Fibroblast of skin of right quadriceps (primary cell): ENCODE measurements around the gene ZNF516.
"Not testable (repeated sequence)": the region's sequence is repeated elsewhere in the genome, so short reads cannot be mapped to it uniquely, and the experiment has no call there.

ENCODE experiments used
- DNase-seq: peaks from one replicate; pipeline ENCODE4 v3.0.0-alpha.2; 2013

The ZNF516 gene

DNA sequence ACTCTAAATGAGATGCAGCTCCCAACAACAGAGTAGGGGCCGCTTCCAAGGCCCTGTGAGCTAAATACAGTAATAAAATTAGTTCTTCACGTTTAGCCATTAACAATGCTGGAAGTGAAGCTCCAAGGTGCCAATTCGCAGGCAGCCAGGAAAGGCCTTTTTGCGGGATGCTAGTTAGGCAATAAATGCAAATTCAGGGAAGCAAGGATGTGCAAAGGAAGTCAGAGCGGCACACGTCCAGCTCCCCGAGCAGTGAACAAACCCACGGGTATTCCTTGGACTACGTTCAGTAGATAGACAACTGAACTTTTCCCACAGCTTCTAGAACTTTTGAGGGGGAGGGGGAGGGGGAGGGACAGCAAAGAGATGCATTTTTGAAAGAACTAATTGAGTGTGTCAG lies 6.9 kb downstream of the ZNF516 start:
- peak; percentile 50 for DNase-seq

DNA sequence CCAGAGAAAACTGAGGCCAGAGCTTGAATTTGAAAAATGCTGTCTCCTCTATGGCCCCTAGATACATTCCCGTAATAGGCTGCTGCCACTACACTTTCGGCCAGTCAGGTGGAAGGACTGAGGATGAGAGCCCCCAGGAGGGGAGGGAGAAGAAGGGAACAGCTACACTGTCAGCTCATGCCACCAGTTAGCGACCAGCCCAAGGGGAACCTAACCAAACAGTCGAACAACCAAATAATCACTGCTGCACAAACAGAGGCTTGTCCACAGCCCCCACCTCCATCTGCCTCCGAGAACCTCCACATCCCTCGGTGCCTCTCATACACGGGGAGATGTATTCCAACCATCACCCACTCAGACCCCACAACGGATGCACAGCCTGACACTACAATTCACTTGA lies 7.3 kb downstream of the ZNF516 start:
- DNase-seq = no peak

DNA sequence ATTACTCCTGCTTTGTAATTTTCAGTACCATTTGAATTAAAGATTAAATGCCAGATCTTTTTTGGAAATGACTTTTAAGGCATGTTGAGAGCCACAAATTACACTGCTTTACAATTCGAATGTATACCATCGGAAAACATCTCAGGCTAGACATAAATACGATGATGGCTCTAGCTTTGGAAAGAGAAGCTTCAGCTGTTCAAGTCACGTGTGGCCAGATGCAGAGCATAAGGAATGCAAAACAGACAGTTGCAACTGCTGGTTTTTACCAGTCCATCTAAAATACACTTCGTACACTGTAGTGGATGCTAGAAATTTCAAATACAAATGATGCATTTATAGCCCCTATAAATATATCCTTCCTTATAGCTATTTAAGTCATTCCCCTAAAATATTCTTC lies 8.0 kb downstream of the ZNF516 start:
- DNase-seq = no peak

DNA sequence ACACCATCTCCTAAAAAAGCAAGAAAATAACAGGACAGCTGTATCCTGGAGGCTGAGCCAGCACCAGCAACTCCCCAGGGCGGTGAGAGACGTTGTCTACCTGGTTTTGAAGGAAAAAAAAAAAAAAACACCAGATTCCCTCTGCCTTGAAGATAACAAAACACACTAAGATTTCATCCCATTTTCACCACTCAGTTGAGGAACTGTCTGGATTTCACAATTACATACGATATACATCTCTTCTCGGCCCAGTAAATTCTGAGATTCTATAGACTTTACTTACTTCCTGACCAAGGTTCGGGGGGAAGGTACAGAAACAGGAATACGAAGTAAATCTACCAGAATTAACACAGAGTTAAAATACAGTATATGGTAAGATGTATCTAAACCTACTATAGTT lies 8.5 kb downstream of the ZNF516 start:
- DNase-seq = no peak

DNA sequence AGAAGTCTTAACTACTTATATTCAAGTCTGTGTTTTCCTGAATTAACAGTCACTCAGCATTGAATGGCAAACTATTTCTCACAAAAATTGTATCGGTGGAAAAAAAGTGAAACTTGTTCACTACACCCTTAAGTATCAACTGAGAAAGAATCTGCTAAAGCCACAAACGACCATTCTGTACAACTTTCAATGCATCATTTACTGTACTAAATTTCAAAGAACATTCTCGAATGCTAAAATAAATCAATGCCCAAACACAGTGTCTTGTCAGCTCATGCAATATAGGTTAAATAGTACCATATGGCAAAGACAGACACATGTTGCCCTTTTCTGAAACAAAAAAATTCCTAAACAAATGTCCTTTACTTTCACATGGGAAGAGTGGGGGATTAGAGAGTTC lies 9.0 kb downstream of the ZNF516 start:
- peak; percentile 68 for DNase-seq

DNA sequence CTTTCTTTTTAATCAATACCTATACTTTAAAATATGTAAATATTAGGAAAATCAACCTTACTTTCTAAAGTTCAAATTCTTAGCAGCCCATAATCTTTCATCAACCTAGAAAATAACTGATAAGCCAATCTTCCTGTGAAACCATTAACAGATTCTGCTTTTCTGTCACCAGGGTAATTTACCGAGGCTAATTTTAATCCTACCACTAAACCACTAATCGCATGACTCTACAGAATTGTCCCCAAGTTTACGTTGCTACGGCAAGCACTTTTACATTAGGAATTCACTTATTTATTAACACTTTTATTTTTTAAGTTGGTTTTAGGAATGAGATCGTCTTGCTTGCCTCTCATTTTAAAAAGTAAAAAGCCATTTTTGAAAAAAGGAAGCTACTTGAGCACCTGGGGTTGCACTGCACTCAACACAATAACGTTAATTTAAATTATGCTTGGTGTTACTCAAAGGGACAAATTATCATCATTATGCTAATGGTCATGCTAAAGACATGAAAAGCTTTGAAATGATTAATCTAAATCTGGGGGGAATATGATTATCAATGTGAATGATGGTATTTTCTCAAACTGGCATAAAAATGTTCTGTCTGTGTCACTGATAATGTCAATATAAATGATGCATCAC lies 10.2 kb downstream of the ZNF516 start:
- DNase-seq = no peak

DNA sequence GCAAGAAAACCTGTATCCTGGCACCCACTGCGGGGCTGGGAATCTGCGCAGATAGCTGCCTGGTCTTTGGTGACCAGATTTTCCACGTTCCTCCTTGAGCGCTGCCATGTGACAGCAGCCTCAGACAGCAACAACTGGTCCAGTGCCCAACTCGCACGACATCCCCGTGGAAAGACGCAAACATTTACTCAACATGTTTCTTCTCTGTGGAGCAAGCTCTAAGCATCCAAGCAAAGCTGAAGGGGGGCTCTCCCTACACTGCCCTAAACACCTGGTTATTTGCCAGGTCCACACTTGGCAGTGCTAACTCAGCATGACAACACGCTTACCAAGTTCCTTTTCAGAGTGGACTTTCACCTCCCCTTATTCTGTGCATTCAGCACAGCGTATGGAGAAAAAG lies 11.3 kb downstream of the ZNF516 start:
- no peak for DNase-seq

DNA sequence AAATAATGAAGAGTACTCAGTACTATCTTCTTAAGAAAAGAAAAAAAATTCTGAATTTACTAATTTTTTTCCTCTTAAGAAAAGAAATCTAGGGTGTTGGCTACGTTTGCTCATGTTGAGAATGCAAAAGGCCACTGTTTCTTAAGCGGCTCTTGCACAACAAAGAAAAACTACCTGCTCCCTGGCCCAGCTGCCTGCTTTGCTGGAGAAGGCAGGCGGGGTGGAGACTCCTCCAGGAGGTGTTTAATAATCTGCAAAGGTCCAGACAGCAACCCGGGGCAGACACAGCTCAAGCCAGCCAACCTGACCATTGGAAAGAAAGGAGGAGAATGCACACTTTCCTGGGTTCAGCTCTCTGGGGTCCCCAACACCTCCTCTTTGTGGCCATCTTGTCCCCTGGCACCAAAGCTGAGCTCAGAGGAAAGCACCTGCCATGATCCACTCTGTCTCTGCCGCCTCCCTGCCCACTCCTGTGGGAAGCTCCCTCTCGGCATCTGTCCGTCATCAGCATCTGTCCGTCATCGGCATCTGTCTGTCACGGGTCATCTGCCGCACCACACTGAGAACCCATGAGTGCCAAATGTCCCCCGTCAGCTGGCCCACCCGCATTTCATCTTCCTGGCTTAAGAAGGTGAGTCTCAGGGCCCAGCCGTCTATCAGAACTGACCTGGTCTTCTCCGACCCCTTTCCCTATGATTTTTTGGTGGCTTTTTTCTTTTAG lies 11.9 kb downstream of the ZNF516 start:
- DNase-seq = no peak

DNA sequence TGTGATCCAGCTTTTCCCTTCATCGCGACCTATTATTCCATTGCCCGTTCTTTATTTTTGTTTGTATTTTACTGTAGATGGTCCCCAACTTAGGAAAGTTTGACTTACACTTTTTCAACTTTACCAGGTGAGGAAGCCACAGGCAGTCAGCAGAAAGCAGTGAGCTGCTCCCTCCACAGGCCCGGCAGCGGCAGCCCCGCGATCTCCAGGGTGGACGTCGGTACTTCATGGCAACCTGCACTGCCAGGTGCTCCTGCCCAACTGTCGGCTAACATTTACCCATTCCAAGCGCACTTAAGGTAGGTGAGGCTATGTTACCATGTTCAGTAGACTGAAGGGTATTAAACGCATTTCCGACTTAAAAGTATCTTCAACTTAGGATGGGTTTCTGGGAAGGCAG lies 12.8 kb downstream of the ZNF516 start:
- DNase-seq = no peak

DNA sequence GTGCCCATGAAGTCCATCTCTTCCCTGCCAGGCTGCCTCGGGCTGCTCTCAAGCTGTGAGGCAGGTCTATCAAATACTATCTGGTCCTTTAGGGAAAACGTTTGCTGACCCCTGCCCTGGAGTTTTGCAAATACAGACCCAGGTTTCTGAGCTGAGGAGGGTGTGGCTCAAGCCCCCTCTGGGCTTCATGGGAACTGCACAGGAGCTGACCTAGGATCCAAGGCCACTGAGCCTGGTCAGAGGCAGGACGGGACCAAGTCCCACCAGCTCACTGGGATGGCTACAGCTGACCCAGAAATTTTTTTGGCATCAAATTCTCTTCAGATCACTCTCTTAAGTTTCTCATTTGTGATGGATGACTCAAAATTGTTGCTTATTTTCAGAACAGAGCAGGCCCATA lies 14.1 kb downstream of the ZNF516 start:
- no peak for DNase-seq

DNA sequence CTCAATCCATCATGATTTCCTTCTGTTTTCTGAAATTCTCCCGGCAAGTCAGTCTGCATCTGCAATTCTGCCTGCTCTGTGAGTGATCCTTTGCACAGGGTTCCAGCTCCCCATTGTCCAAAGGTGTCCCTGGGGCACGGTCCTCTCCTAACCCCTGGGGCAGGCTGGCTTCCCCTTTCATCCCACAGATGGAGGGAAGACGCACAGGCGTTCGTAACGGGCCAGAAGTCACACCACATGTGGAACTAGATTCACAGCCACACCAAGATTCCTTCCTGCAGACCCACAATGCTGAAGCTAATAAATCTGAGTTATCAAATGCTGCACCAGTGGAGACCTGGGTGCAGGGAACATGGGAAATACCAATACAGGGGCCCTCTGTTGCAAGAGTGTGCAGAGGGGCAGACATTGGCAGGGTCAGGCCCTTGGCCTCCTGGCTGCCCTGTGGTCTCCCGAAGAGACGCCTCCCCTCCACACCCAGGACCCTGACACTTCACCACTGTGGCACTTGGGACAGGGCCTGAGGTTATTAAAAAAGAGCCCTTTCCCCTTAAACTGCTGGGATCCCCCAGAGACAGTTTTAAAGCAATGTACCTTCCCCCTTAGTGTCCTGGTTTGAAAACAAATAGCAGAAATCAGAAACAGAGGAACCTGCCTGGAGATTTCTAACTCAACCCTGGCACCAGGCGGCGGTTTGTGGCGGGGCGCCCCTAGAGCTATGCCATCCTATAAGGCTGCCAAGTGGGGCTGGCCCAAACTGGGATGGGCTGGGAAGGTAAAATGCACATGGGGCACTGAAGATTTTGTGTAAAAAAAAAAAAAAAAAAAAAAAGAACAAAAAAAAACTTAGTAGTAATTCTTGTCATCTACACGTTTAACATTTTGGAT lies 15.4 kb downstream of the ZNF516 start:
- no peak for DNase-seq

DNA sequence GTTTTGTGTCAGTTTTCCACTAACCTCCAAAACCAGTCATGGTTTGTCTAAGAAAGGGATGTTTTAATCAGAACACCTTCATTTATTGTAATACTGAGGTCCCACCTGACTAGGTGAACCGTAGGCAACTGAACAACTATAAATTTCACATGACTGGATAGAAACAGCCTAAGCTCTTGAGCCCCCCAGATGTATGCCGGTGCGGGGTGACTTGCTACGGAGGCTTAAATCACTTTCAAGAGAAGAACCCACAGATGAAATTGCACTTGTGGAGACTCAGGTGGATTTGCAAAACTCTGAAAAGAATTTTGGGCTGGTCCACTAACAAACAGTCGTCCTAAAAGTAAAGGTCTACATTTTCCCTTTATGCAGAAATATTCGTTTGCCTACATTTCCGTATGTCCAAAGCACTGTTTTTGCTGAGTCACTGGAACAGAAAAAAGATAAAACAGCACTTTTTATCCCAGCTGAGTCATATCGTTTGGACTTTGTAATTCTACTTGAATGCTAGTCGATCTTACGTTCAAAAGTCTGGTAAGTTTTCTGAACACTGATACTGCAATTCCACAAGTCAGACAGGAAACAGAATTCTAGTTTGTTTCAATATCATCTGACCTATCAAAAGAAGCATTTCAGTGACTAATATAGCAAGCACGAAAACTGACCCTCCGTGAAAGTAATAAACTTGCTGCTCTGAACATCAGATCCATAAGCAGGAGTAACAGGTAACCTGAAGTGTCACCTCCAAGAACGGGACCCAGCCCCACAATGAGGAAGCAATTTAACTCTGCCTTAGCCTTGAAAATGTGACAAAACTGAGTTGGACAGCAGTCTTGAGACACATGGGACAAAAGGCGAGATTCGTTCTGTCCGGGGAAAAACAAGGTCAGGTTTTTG lies 18.1 kb downstream of the ZNF516 start:
- peak; percentile 90 for DNase-seq

DNA sequence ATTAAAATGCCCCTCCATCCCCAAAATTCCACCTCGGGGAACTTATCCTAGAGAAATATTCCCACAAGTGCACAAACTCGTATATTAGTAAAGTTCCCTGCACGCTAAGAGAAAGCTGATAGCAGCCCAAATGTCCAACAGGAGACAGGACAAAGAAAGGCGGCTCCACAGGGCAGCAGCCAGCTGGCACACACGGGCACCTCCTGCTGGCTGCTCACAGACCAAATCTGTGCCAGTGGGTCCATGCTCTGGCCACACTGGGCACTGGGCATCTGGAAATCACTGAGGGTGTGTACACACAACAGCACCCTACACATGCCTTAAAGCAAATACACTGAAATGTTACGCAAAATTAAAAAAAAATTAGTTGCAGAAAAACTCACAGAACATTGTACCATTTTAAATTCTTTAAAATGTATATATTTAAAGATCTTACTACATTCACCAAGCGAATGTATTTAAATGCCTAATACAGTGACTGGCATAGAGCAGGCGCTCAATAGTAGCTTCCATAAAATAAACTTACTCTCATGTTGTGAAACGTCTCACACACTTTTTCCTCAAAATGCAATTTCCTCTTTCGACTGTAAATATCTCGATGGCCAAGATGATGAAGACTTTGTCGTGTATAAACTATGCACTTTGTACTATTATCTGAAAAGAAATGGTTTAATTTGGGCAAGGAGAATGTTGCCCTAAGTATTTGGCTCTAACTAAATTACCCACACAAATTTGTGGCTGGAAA lies 19.4 kb downstream of the ZNF516 start:
- DNase-seq = no peak

DNA sequence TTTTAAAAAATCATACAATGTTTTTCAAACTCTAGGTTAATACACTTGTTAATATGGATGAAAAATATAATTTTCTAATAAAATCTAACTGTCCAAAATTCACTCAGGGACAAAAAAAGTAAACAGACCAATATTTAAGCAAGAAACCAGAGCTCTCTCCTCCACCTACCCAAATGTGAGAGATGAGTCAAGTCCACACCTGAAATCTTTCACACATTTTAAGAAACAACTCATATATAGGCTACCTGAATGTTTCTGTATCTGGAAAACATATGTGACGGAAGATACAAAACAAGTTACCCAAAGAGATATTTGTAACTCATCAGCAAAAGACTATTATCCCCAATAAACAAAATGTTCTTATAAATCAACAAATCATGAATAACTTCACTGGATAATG lies 20.2 kb downstream of the ZNF516 start:
- DNase-seq = no peak

DNA sequence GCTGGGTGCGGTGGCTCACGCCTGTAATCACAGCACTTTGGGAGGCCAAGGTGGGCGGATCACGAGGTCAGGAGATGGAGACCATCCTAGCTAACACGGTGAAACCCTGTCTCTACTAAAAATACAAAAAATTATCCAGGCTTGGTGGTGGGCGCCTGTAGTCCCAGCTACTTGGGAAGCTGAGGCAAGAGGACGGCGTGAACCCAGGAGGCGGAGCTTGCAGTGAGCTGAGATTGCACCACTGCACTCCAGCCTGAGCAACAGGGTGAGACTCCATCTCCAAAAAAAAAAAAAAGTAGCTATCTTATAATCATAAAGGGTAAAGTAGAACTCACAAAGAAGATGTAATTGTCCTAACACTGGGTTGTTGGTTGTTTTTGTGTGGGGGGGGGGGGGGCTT lies 21.5 kb downstream of the ZNF516 start:
- DNase-seq = not testable (repeated sequence)

DNA sequence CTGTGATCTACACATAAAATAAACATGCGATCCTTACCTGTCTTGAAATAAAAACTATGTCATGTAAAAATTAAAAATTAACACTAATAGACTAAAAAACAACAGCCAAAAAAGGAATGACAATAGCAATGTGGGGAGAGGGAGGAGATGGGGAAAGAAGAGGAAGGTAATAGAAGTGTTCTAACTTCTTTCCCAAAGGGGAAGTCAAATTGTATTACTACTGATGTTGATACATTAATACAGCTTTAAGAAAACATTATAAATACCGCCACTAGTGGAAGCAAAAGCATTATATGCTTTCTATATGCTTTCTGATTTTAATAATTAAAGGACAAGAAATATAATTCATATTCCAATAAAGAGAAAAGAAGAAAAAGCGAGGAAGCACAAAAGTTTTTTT lies 22.2 kb downstream of the ZNF516 start:
- no peak for DNase-seq

DNA sequence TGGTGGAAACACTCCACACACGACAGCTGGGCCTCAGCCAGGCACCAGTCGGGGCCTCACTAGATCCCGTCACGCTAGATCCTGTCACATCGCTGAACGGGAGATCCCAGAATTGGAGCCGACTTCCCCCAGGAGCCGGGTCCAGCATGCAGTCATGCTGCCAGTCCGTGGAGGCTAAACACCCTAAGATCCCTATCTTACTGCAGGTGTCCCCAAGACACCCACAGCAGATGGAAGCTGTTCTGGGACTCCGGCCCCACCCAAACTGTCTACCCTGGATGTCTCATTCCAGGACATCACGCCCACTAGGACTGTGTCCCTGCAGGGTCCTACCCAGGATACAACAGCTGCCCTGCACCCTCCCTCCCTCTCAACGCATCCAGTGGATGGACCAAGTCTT lies 23.4 kb downstream of the ZNF516 start:
- no peak for DNase-seq

DNA sequence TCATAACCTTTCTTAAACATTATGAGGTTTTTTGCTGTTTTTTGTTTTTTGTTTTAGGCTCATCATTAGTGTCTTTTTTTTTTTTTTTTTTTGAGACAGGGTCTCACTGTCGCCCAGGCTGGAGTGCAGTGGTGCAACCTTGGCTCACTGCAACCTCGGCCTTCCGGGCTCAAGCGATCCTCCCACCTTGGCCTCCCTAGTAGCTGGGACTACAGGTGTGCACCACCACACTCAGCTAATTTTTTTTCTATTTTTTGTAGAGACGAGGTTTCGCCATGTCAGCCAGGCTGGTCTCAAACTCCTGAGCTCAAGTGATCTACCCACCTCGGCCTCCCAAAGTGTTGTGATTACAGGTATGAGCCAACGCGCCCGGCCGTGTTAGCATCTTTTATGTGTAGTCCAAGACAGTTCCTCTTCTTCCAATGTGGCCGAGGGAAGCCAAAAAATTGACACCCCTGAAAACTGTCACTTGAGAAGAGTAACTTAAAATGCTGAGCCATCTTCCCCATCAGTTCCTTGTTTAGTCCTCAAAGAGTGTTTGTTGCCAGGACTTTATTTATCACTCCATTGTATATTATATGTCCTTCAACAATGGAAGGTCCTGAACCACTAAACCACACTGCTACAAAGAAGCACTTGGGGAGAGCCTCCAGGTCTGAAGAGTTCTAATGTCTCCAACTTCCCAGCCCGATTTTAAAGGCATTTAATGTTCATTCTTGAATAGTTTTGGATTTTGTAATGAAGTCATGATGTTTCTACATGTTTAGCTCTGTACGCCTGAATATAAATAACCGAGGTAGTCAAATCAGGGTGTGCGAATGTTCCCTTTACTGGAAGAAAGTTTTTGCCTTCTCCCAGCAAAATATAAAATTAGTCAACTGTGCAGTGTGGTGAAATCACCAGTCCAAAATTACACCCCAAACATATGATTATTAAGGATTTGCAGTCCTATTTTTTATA lies 26.4 kb downstream of the ZNF516 start:
- DNase-seq = peak; percentile 79

DNA sequence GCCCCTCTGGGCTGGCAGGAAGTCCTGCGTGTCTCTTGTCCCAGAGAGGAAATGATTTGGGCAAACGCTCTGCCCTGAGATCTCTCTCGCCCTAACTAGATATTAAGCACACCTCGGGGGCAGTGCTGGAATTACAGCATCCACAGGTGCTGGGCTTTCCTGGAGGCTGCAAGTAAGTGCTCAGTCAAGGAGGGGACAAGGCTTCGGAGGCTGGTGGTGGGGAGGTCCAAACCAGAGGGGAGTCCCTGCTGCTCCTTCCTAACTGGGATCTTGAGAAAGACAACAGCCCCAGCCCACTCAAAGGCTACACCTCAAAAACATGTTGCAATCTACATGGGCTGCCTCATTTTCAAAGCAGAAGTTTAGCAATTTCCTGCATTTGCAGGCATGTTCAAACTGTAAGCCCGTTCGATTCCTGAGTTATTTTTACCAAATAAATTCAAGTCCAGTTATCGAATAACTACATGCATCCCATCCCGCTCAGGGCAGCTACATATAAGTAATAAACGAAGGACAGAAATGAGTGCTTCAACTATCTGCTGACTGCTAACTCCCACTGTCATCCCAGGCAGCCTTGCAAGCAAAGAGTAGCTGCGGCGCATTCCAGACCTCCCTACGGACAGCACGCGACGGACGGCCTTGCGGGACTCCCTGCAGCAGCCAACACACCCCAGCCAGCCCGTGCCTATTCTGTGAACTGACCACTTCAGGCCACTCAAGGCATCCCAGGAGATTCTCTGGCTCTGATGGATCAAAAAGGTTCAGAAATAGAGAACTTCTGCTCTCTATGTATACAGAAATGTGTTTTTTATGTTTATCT lies 27.5 kb downstream of the ZNF516 start:
- DNase-seq = no peak

DNA sequence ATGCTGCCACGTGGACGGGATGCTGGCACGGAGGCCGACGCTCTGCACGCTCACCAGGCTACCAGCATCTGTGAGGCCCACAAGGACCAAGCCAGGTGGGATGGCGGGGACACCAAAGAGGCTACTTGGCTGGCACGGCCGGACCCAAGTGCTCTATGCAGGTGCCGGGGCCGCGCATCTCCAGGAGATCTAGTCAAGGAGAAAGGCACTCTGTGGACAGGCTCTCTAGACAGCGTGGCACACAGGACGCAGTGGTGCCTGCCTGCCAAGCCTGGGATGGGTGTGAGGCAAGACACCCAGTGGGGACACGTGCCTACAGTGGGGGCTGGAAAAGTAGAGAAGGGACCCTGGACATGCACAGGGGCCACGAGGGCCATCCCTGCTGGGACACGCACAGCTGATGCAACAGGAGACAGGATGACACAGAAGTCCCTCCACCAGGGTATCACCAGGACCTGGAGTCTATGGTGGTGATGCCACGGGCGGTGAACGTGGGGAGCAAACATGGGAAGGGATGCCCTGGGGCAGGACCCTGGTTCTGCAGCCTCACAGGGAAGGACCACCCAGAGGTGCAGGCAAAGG lies 28.5 kb downstream of the ZNF516 start:
- no peak for DNase-seq
